ENCODE data around the gene PIM2. TPM values are rescaled to one million over a fixed set of nuclear protein-coding genes. Genes with fewer than 3 reads are reported as not detected.

The PIM2 gene
- 100 to 1,000 TPM; 550 to 563 TPM for total RNA-seq

- Mint-ChIP-seq H3K27ac (peak within 1 kb of the TSS; percentile 88), H3K4me3 (peak within 1 kb of the TSS; percentile 93), H3K9me3 (no peaks in the 10 kb centered on the region), H3K36me3 (ENCODE audit: insufficient read depth in 2 of 2) (peaks cover 45 to 52% of the 10 kb centered on the region in 2 donors), H3K27me3 (ENCODE audit: low read depth) (no peaks in the 10 kb centered on the region), H3K4me1 (ENCODE audit: low read depth) (peaks cover 72% of the 10 kb centered on the region)
- ATAC-seq (replicated peaks in 1 of 2) (peak; percentile 66 to 68), DNase-seq (peak; percentile 89 to 93)
Observed at GRCh38 chrX:48918643-48919340, at the start of gene PIM2. TSS of gene PIM2 (minus strand) at chrX:48919024. CDS start at chrX:48918834, 190 bp downstream.

- Mint-ChIP-seq H3K9me3 (no peaks in the 10 kb centered on the region), H3K4me3 (no peak overlapping the region), H3K27ac (no peak overlapping the region), H3K4me1 (ENCODE audit: low read depth) (peaks cover 15% of the 10 kb centered on the region), H3K27me3 (ENCODE audit: low read depth) (peaks cover 27% of the 10 kb centered on the region), H3K36me3 (ENCODE audit: insufficient read depth in 2 of 2) (peaks cover 0 to 3% of the 10 kb centered on the region in 2 donors)
- no peak for ATAC-seq (replicated peaks in 1 of 2)
- no peak for DNase-seq
Observed at GRCh38 chrX:48968377-48968776, 49.6 kb upstream of the PIM2 start.

- DNase-seq (no peak), ATAC-seq (replicated peaks in 1 of 2) (no peak)
- Mint-ChIP-seq H3K9me3 (no peaks in the 10 kb centered on the region), H3K36me3 (ENCODE audit: insufficient read depth in 2 of 2) (peaks cover 0 to 3% of the 10 kb centered on the region in 2 donors), H3K4me1 (ENCODE audit: low read depth) (peaks cover 3% of the 10 kb centered on the region), H3K27me3 (ENCODE audit: low read depth) (peaks cover 19% of the 10 kb centered on the region), H3K27ac (no peak overlapping the region), H3K4me3 (no peak overlapping the region)
Observed at GRCh38 chrX:48966796-48967579, 48.2 kb upstream of the PIM2 start.

GRCh38 chrX:48965959-48966358, 47.1 kb upstream of the PIM2 start:
- H3K4me3 Mint-ChIP-seq = no peak overlapping the region

GRCh38 chrX:48961585-48962091, 42.8 kb upstream of the PIM2 start:
- DNase-seq = no peak
- Mint-ChIP-seq H3K9me3 (no peaks in the 10 kb centered on the region), H3K4me3 (no peak overlapping the region), H3K27me3 (ENCODE audit: low read depth) (peaks cover 13% of the 10 kb centered on the region), H3K36me3 (ENCODE audit: insufficient read depth in 2 of 2) (peaks cover 2 to 3% of the 10 kb centered on the region in 2 donors), H3K4me1 (ENCODE audit: low read depth) (peaks cover 8% of the 10 kb centered on the region), H3K27ac (no peak overlapping the region)
- no peak for ATAC-seq (replicated peaks in 1 of 2)

More at GRCh38 chrX:48965959-48966358, 47.1 kb upstream of the PIM2 start:
- Mint-ChIP-seq H3K9me3 (no peaks in the 10 kb centered on the region), H3K36me3 (ENCODE audit: insufficient read depth in 2 of 2) (peaks cover 0 to 3% of the 10 kb centered on the region in 2 donors), H3K27ac (no peak overlapping the region), H3K4me1 (ENCODE audit: low read depth) (no peaks in the 10 kb centered on the region), H3K27me3 (ENCODE audit: low read depth) (peaks cover 18% of the 10 kb centered on the region)
- DNase-seq (no peak), ATAC-seq (replicated peaks in 1 of 2) (no peak)

GRCh38 chrX:48960291-48960690, 41.5 kb upstream of the PIM2 start:
- peaks cover 5% of the 10 kb centered on the region in 2 donors for H3K36me3 Mint-ChIP-seq (ENCODE audit: insufficient read depth in 2 of 2)
- peaks cover 13% of the 10 kb centered on the region for H3K27me3 Mint-ChIP-seq (ENCODE audit: low read depth)
- no peaks in the 10 kb centered on the region for H3K9me3 Mint-ChIP-seq
- peak overlapping the region; percentile 25 to 48 for H3K4me3 Mint-ChIP-seq
- ATAC-seq (replicated peaks in 1 of 2) = no peak
- peak overlapping the region; percentile 100 for H3K27ac Mint-ChIP-seq
- no peak for DNase-seq
- H3K4me1 Mint-ChIP-seq (ENCODE audit: low read depth) = peaks cover 17% of the 10 kb centered on the region

GRCh38 chrX:48958635-48959094, 39.8 kb upstream of the PIM2 start:
- Mint-ChIP-seq H3K9me3 (no peaks in the 10 kb centered on the region), H3K4me1 (ENCODE audit: low read depth) (peaks cover 28% of the 10 kb centered on the region), H3K4me3 (peak overlapping the region; percentile 96 to 97), H3K36me3 (ENCODE audit: insufficient read depth in 2 of 2) (peaks cover 4 to 6% of the 10 kb centered on the region in 2 donors), H3K27me3 (ENCODE audit: low read depth) (peaks cover 13% of the 10 kb centered on the region), H3K27ac (peak overlapping the region; percentile 100)
- peak; percentile 29 to 35 for DNase-seq
- no peak for ATAC-seq (replicated peaks in 1 of 2)

GRCh38 chrX:48957827-48958634, 39.2 kb upstream of the PIM2 start:
- peaks cover 4 to 8% of the 10 kb centered on the region in 2 donors for H3K36me3 Mint-ChIP-seq (ENCODE audit: insufficient read depth in 2 of 2)
- peak; percentile 93 to 94 for DNase-seq
- peak overlapping the region; percentile 96 to 97 for H3K4me3 Mint-ChIP-seq
- peaks cover 13% of the 10 kb centered on the region for H3K27me3 Mint-ChIP-seq (ENCODE audit: low read depth)
- H3K4me1 Mint-ChIP-seq (ENCODE audit: low read depth) = peaks cover 34% of the 10 kb centered on the region
- H3K9me3 Mint-ChIP-seq = no peaks in the 10 kb centered on the region
- ATAC-seq (replicated peaks in 1 of 2) = peak; percentile 85 to 87
- H3K27ac Mint-ChIP-seq = peak overlapping the region; percentile 100

GRCh38 chrX:48957477-48957826, 38.6 kb upstream of the PIM2 start, which contains the start of gene OTUD5:
TSS of gene OTUD5 (minus strand) at chrX:48957607. CDS start at chrX:48957570, 37 bp downstream.
- peaks cover 6 to 8% of the 10 kb centered on the region in 2 donors for H3K36me3 Mint-ChIP-seq (ENCODE audit: insufficient read depth in 2 of 2)
- no peaks in the 10 kb centered on the region for H3K9me3 Mint-ChIP-seq
- peak in 1 of 2 donors; percentile 75 for DNase-seq
- peak; percentile 53 to 55 for ATAC-seq (replicated peaks in 1 of 2)
- peaks cover 13% of the 10 kb centered on the region for H3K27me3 Mint-ChIP-seq (ENCODE audit: low read depth)
- peaks cover 40% of the 10 kb centered on the region for H3K4me1 Mint-ChIP-seq (ENCODE audit: low read depth)
- H3K27ac Mint-ChIP-seq = peak within 1 kb of the TSS; percentile 100
- H3K4me3 Mint-ChIP-seq = peak within 1 kb of the TSS; percentile 96 to 97

GRCh38 chrX:48956728-48957414, 38.0 kb upstream of the PIM2 start:
- H3K4me3 Mint-ChIP-seq = peak overlapping the region; percentile 82 to 87
- peak overlapping the region; percentile 95 for H3K27ac Mint-ChIP-seq
- ATAC-seq (replicated peaks in 1 of 2) (peak; percentile 7 to 18), DNase-seq (peak; percentile 68 to 72)
- peaks cover 7 to 8% of the 10 kb centered on the region in 2 donors for H3K36me3 Mint-ChIP-seq (ENCODE audit: insufficient read depth in 2 of 2)
- H3K27me3 Mint-ChIP-seq (ENCODE audit: low read depth) = peaks cover 13% of the 10 kb centered on the region
- no peaks in the 10 kb centered on the region for H3K9me3 Mint-ChIP-seq
- peaks cover 46% of the 10 kb centered on the region for H3K4me1 Mint-ChIP-seq (ENCODE audit: low read depth)

- H3K9me3 Mint-ChIP-seq = peaks cover 0 to 2% of the 10 kb centered on the region in 2 donors
- no peak for ATAC-seq (replicated peaks in 1 of 2)
- H3K4me1 Mint-ChIP-seq (ENCODE audit: low read depth) = peaks cover 65% of the 10 kb centered on the region
- H3K4me3 Mint-ChIP-seq = no peak overlapping the region
- H3K27me3 Mint-ChIP-seq (ENCODE audit: low read depth) = no peaks in the 10 kb centered on the region
- H3K27ac Mint-ChIP-seq = no peak overlapping the region
- peaks cover 3 to 17% of the 10 kb centered on the region in 2 donors for H3K36me3 Mint-ChIP-seq (ENCODE audit: insufficient read depth in 2 of 2)
- DNase-seq = no peak
Observed at GRCh38 chrX:48948589-48948988, 29.8 kb upstream of the PIM2 start.

Measured in activated T-cell treated with anti-CD3 and anti-CD28 coated beads, Interleukin-2, amount 50 U/mL, for 72 hours (primary cell).